Activated CD4-positive, alpha-beta T cell treated with anti-CD3 and anti-CD28 coated beads for 1 hour (primary cell): Measurements from ENCODE around the gene HS6ST2.

Experiments
- DNase-seq: peaks from one replicate; pipeline ENCODE4 v3.0.0-alpha.2; 2020

The HS6ST2 gene

DNA sequence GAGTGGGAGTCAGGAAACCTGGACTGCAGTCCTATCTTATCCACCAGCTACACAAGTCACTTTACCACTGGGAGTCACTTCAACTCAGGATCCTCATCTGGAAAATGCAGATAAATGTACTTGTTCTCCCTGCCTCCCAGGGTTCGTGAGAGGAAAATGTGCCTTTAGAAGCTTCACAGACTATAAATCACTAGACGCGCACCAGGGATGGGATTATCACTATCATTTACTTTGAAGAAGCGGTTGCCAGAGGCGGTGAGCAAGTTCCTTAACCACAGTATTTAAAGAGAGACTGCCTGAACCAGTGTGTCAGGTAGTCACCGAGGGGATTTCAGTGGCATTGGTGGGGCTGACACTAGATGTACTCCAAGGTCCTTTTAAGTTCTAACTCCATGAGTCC lies 219.5 kb downstream of the HS6ST2 start:
- DNase-seq, result no peak

DNA sequence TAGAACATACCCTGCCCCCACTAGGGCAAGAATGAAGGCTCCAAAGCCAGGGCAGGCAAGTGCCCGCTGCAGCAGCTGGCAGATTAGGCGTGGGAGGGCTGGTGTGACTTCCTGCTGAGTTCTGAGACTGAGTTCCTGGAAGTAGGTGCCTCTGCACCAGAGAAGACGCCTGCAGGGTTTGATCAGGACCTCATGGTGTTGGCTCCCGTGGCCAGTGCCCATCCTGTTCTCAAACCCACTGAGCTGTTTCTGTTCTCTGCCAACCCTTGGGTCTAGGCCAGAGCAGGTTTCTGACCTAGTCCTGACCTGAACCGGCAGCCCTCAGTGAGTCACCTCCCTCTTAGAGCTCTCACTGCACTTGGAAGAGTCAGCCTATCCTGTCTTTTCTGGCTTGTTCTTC lies 220.7 kb downstream of the HS6ST2 start:
- DNase-seq, result no peak

DNA sequence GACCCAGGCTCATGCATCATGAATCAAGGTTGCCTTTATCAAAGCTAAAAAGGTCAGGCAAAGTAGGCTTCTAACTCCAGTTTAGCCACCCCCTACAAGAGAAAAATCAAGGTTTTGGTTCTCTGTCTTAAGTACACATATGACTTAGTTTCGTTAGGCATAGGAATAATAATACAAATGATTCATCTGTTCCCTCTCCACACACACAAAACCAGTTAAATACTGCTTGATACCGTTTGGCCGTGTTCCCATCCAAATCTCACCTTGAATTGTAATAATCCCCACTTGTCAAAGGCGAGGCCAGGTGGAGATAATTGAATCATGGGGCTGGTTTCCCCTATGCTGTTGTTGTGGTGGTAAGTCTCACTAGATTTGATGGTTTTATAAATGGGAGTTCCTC lies 226.2 kb downstream of the HS6ST2 start:
- no peak for DNase-seq

DNA sequence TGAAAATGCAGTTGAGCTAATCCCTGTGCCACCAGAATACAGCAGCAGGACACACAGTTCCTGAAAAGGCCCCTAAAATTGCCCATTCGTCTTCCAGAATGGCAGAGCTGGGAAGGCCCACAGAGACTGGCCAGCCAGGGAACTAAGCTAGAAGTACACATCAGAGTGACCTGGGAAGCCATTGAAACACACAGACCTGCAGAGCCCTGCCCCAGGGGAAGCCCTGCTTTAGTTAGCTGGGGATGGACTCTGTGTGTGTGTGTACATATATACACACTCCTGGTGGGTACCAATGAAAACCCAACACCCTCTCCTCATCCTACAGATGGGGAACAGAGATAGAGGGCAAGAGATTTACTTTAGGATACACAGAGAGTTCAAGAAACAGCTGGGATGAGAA lies 227.7 kb downstream of the HS6ST2 start:
- DNase-seq, result no peak

DNA sequence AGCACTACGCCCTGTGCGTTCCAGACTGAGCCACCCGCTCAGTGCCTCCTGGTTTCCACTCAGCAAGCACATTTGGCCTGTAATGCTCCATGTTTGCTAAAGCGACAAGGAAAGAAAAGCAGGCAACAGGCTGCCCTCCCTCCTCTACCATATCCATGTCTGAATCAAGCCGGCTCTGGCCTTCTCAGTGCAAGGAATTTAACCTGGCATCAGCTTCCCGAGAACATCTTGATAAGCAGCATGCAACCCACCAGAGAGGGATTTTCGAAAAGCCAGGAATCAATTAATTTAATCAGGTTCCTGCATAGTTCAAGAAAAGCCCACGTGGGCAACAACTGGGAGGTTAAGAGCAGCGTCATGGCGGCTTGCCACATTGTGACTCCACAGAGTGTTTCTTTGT lies 228.2 kb downstream of the HS6ST2 start:
- DNase-seq, result no peak

DNA sequence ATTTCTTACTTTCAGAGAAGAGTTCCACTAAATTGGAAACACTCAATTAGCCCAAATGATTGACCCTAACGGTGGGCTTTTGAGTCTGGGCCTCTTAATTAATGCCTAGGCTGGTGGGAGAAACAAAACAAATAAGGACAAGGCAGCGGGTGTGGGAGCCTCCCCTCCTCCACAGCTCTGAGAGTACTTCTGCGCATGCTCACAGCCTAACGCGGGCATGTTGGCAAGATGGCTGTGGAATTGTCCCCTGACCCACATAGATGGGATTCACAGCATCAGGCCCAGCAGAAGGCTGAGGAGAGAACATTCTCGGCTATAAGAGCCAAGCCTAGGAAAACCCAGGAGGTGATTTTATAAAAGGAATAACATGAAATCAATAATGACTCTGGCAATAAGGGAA lies 230.1 kb downstream of the HS6ST2 start:
- DNase-seq, result no peak

DNA sequence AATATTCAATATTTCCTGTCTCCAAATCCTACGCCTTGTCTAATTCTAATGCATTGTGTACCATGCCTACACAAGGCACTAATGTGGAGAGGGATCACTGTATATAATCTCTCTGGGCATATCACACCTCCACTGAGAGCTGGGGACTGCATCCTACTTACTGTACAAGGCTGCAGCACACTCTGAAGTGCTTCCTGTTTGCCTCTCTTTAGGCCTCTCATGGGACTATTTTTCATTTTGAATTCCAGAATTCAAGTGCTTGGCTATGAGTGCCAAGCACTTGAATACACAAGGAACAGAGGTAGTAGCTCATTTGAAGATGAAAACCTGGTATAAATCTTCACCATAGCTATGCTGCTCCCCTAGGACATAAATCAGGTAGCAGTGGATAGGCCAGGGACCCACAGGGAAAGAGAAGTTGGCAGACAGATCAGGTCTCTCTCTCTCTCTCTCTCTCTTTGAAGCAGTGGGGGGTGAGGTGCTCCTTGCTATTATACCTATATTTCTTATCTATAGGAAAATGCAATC lies 239.9 kb downstream of the HS6ST2 start:
- DNase-seq, result no peak

DNA sequence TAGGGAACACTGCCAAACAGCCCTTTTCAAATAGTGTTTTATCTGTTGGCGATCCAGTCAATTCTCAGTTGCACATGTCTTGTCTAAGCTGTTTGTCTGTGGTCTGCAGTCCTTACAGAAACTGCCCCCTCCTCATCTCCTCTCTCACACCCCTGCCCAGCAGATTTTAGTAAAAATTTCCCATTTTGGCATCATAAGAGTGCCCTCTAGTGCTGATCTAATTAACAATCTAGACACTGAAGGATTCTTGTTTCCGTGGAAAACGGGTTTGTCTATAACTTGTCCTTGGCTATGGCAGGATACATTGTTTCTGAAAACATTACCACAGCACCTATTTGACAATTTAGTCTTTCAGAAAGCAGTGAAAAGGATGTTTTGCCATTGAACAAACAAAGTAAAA lies 242.4 kb downstream of the HS6ST2 start:
- DNase-seq, result no peak

DNA sequence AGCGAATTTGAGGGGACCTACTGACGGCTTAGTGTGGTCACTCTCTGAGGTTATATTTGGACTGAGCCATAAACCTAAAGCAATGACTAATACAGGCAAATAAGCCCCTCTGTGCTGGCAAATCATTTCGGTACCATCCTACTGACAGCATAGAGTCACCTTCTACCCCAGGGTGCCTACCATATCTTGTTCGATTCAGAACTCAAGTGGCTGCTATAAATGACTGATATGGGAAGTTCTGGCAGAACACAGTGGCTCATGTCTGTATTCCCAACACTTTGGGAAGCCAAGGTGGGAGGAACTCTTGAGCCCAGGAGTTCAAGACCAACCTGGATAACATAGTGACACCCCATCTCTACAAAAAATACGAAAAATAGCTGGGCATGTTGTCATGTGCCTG lies 243.5 kb downstream of the HS6ST2 start:
- DNase-seq, result no peak

DNA sequence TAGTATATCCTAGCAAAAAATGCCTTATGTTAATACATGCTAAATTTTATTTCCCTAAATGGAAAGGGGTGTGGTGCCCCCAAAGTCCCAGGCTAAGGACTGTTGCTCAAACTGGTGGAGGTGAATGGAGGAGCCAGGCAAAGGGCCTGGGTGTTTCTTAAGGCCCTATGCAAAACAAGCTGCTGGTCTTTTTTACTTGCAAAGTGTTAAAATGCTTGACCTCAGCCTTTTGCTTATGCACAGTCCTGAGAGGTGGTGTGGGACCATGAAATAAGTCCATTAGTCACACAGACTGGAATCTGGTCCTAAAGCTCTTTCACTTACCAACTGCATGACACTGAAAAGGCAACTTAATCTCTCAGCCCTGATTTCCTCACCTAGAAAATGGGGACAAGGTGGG lies 246.1 kb downstream of the HS6ST2 start:
- no peak for DNase-seq

DNA sequence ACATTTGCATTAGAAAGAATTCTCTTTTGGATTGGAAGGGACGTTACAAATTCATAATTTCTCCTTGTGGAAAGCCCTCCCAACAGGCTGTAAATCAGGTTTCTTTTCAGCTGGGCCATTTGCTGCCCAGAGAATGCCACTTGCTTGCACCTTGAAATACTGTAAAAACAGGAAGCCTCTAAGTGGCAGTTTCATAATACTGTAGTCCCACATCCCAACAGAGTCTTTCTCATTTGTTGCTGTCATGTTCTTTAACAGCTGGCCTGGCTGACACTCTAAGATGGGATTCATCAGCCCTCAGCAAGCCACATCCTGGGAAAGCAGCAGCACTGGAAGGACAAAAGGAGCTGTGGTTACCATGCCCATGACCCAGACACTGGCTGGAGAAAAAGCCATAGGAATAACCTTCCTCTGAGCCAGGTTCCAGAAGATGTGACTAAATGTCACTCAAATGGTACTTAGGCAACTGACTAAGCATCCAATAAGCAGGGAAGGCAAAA lies 247.7 kb downstream of the HS6ST2 start:
- DNase-seq, result no peak

DNA sequence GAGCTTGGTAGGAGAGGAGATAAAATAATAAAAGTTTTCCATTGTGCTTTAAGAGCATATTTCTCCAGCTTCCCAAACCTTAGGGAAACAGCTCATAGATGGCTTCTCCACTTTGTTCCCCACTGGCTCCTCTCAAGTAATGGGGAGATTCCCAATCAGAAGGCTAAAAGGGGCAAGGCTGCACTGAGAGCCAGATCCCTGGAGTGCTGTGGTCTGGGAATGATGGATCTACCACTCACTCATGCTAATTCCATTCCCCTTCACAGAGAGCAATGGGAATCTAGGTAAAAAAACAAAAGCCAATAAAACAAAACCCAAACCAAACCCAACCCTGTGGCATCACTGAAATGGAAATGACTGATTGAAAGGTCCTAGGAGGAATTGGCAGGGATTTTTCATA lies 249.9 kb downstream of the HS6ST2 start:
- DNase-seq, result no peak

DNA sequence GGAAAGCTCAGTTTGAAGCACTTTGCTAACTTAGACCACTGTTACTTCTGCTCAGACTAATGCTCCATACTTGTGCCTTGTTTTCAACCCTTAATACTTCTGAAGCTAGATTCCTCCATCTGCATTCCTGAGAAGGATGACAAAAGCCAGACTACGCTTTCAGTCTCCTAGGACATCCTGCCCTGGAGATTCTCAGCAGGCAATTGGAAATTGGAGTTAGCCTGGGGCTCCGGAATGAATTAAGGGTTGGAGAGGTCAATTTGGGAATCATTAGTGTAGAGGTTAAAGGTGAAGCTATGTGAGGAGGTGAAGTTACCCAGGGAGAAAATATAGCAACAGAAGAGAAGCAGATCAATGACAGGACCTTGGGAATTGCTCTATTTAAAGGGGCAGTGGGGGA lies 253.7 kb downstream of the HS6ST2 start:
- DNase-seq, result no peak

DNA sequence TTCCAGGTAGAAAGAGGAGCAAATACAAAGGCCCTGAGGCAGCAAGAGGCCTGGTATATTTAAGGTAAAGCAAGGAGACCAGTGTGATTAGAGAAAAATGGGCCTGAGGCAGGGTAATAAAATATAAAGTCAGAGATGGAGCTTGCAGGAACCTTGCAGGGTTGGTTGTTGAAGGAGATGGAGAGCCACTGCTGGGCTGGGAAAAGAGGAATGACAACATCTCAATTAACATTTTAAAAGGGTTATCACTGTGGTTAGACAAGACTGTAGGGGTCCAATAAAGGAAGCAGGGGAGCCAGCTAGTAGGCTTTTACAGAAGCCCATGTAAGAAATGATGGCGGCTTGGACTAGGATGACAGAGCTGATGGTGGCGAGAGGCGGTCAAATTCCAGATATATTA lies 264.0 kb downstream of the HS6ST2 start:
- no peak for DNase-seq

DNA sequence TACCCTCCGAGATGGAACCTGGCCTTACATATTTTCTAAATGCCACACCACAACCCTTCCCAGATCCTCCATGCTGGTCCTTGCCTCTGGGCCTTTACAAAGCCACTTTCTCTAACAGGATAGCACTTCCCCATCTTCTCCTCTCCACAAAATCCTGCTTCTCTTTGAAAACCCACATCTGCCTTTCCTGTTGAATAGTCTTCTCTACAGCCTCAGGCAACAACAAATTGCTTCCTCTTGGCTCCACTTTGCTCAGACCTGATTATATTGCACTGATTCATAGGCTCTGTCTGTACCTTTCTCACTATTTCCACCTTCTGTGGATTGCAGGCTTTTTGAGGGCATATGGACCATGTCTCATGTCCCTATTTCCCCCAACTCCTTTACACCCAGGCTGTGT lies 265.9 kb downstream of the HS6ST2 start:
- DNase-seq, result no peak

DNA sequence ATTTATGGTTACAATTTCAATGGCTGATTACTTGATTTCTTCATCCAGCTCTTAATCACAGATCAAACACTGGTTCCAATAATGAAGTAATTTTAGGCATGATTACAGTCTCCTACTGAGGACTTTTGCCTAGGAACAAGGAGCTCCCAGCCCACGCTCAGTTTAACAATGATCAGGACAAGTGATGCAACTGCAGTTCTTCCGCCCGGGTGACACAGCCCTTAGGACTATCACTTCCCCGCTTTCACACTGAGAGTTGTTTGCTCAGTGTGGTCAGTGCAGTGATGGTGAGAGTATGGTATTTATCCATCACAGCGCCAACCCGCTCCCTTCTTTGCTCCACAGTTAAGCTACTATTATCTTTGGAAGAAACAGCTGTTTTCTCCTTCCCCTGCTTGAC lies 266.4 kb downstream of the HS6ST2 start:
- DNase-seq, result no peak

DNA sequence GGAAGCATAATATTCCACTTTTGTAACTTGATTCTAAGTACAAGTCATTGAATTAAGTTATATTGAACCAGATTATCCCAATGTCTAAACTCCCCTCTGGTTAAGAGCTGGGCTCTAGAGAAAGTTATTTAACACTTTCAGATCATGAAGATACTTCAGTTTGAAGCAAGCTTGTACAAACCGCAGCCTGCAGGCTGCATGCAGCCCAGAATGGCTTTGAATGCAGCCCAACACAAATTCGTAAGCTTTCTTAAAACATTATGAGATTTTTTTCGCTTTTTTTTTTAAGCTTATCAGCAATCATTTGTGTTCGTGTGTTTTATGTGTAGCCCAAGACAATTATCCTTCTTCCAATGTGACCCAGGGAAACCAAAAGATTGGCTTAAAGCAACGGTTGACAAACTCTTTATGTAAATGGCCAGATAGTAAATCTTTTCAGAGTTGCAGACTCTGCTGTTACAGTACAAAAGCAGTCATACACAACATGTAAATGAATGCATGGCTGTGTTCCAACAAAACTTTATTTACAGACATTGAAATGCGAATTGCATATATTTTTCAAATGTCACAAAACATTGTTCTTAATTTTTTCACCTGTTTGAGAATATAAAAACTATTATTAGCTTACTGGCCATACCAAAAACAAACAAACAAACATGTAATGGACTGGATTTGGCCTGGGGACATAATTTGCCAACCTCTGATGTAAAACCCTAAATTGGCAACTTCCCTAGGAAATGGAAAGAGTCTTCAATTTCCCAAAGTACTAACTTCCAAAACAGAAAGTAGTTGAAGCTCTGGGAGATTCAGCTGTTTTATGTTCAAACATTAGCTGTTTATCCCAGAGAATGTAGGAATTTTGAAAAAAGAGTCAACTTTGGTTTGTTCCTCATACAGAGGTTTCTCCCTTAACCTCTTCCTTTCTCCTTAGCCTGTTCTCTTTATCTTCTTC lies 268.5 kb downstream of the HS6ST2 start:
- no peak for DNase-seq

DNA sequence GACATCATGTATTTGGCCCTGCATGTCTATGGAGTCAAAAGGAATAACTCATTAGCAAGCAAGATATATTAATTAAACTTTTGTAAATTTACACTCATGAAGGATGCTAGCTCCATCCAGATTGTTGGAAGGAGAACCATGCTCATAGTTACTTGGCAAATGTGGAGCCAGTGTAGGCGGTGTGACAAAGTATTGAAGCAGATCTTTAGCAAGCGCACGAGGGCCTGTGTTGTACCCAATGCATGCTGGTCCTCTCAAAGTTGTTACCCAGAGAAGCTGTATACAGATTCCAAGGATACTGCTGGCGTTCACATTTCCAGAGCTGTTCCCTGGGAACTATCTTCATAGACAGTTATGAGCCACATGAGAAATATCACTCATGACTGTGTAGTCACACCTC lies 273.2 kb downstream of the HS6ST2 start:
- DNase-seq, result no peak

DNA sequence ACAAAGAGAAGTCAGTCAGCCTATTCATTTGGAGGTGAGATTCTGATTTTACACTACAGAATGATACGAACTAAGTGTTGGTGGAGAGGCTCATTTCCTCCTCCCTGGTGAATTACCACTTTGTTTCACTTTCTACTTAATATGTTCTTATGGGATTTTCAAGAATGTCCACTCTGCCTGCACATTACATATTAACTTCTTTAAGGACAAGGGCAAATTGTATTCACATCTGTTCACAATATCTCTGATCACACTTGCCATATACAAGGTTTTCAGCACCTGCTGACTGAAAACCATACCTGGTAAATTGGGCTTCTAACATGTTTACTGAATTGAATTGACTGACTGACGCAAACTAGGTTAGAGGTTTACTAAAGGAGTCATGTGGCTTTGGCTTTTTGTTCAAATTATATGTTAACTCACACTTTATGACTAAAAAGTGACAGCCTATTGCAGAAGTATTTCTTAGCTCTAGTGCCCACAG lies 281.2 kb downstream of the HS6ST2 start:
- DNase-seq, result no peak

DNA sequence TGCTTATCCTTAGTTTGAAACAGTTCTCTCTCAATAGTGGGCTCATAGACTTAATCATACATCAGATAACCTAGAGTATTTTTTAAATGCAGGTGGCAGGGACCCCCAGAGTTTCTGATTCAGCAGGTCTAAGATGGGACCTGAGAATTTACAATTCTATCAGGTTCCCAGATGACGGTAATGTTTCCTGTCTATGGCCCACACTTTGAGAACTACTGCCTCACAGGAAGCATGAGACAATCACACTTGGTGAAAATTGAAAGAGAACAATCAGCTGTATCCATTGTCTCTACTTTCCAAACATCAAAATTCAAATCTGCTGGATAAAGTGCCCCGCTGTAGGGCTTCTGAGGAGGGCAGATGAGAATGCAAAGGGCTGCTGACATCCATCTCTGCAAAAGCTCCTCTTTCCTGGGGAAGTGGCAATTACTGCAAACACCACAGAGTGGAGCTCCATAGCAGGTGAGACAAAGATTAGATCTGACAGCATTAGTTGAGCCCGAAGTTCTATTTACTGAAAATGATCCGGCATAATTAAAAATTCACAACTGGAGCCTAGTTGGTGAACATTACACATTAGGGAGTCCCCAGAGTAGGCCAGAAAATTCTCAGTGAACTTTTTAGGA lies 281.8 kb downstream of the HS6ST2 start:
- no peak for DNase-seq

DNA sequence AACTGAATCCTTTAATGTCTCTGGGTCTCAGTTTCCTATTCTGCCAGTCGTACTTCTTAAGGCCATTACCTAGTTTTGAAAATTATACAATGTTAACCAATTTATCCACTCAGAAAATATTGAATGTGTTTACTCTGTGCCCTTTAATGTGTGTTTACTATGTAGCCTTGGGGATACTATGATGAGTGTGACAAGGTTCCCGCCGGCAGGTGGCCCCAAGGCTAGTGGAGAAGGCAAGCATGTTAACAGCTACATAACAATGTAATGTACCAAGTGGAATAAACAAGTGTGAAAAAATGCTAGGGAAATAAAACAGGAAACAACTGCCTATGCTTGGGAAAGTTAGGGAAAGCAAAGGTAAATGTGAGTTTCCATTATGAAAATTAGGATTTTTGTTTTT lies 282.3 kb downstream of the HS6ST2 start:
- DNase-seq, result no peak

DNA sequence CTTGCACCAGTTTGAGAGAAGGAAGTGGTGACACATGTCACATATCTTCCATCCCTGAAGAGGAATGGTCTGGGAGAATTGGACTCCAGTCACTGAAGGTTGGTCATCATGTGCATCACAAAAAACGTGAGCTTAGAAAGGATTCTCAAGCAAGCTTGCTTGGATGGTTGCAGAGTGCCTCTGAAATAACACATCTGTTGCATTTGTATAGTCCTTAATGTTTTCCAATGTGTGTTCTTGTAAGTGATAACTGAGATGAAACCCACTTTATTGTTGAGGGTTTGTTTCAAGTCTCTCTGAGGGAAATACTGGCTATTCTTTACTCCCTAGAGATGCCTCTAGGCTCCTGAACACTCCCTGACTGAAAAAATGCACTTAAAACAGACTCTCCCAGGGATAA lies 285.1 kb downstream of the HS6ST2 start:
- no peak for DNase-seq

DNA sequence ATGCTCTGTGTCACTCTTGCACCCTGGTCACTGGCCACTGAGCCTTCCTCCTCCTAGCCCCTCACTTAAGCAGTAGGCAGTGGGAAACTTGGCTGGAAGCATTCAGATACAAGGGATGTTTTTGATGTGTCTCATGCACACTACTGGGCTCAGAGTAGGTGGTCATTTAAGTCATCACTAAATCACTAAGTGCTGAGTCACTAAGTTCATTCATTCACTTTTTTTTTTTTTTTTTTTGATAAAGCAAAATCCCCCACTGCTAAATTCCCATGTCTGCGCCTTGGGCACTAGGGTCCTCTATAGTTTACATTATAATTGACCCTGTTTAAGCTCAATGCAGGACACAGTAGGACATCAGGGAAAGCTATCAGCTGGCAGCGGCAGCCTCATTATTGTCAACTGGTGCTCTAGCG lies 287.2 kb downstream of the HS6ST2 start:
- no peak for DNase-seq

DNA sequence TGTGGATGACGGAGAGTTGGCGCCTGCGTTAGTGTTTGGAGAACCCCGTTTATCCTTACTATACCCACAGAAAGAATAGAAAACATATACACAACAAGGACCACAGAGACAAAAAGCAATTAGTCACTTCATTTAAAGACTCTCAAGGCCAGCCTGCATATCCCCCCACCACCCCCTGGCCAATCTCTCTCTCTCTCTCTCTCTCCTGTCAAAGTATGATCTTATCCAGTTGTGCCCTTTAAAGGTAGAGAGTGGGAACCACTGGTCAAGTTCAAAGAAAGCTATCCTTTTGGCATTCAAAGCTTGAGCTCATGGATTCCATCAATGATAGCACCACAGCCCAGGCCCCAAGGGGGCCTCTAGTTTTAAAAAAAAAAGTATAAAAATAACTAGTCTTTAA lies 289.3 kb downstream of the HS6ST2 start:
- no peak for DNase-seq
